GM19455 (cell line): Measurements from ENCODE around the gene S100A5.
"Not testable (repeated sequence)": the region's sequence is repeated elsewhere in the genome, so short reads cannot be mapped to it uniquely, and the experiment has no call there.

Experiments used
- ATAC-seq: cut with Tn5 transposase; IDR thresholded peaks from one replicate; pipeline ENCODE4 v1.9.1; 2021; ENCODE audit not compliant: unreplicated experiment

S100A5 gene

GRCh38 chr1:153535242-153536011 lies 5.3 kb downstream of the S100A5 start, which contains the start of gene S100A6:
S100A6 (minus strand) TSS chr1:153535991; CDS start chr1:153535339, 652 bp downstream.
- ATAC-seq, result no peak

- ATAC-seq, result no peak
Measured at GRCh38 chr1:153534925-153535241, 5.9 kb downstream of the S100A5 start.

GRCh38 chr1:153534226-153534924 lies 6.4 kb downstream of the S100A5 start:
- ATAC-seq, result no peak

- ATAC-seq, result no peak
Measured at GRCh38 chr1:153533689-153534201, 7.0 kb downstream of the S100A5 start.

- ATAC-seq, result no peak
Measured at GRCh38 chr1:153532769-153533599, 7.8 kb downstream of the S100A5 start.

- no peak for ATAC-seq
Measured at GRCh38 chr1:153532181-153532580, 8.6 kb downstream of the S100A5 start.

GRCh38 chr1:153531638-153532037 lies 9.1 kb downstream of the S100A5 start:
- ATAC-seq, result no peak

GRCh38 chr1:153527683-153528040 lies 13.1 kb downstream of the S100A5 start:
- no peak for ATAC-seq

GRCh38 chr1:153527023-153527682 lies 13.6 kb downstream of the S100A5 start:
- no peak for ATAC-seq

- ATAC-seq, result no peak
Measured at GRCh38 chr1:153526132-153526543, 14.6 kb downstream of the S100A5 start.

GRCh38 chr1:153525088-153525728 lies 15.5 kb downstream of the S100A5 start:
- ATAC-seq, result no peak

GRCh38 chr1:153522353-153523048 lies 18.2 kb downstream of the S100A5 start:
- ATAC-seq, result not testable (repeated sequence)

- not testable (repeated sequence) for ATAC-seq
Measured at GRCh38 chr1:153521808-153522207, 18.9 kb downstream of the S100A5 start.

GRCh38 chr1:153520818-153521476 lies 19.8 kb downstream of the S100A5 start:
- no peak for ATAC-seq

GRCh38 chr1:153520137-153520691 lies 20.5 kb downstream of the S100A5 start:
- ATAC-seq, result not testable (repeated sequence)

- no peak for ATAC-seq
Measured at GRCh38 chr1:153519242-153519641, 21.5 kb downstream of the S100A5 start.

GRCh38 chr1:153515504-153516394 lies 25.0 kb downstream of the S100A5 start:
- no peak for ATAC-seq

GRCh38 chr1:153513666-153514065 lies 27.1 kb downstream of the S100A5 start:
- ATAC-seq, result no peak
